Kidney glomerular epithelial cell (primary cell): ENCODE measurements around the gene TYROBP.
A peak's percentile ranks its signal among the peaks of the same experiment; 100 is the strongest.
"Not testable (repeated sequence)": the region's sequence is repeated elsewhere in the genome, so short reads cannot be mapped to it uniquely, and the experiment has no call there.

Experiments
- DNase-seq: peaks from one replicate; lab custom pipeline; 2025; lab: John Stamatoyannopoulos, UW

The TYROBP gene

DNA sequence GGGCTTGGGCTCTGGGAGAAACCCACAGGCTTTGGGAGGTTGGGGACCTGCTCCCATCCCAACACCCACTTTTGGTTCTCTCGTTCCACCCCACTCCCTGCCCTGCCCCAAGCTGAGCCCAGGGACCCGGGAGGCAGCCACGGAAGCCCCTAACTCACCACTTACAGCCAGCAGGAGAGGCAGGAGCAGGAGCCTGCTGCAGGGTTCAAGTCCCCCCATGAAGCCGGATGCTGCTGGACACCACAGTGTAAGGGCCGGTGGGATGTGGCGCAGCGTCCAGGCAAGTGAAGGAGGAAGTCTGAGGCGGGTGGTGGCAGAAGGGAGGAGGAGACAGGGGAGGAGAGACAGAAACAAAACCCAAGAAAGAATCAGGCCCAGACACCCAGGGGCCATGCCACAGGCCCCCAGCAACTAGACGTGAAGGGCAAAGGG lies at the start of gene TYROBP:
TYROBP (minus strand) TSS at position 286 of the 432 bp plus-strand sequence; CDS start at position 219, 67 bp downstream.
- DNase-seq, result no peak

DNA sequence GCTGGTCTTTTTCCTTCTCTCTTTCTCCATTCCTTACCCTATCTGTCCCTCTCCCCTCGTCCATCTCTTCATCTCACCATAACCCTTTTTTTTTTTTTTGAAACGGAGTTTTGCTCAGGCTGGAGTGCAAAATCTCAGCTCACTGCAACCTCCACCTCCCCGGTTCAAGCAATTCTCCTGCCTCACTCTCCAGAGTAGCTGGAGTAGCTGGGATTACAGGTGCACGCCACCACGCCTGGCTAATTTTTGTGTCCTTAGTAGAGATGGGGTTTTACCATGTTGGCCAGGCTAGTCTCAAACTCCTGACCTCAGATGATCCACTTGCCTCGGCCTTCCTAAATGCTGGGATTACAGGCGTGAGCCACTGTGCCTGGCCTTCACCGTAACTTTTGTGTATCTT lies 49.3 kb upstream of the TYROBP start:
- not testable (repeated sequence) for DNase-seq

DNA sequence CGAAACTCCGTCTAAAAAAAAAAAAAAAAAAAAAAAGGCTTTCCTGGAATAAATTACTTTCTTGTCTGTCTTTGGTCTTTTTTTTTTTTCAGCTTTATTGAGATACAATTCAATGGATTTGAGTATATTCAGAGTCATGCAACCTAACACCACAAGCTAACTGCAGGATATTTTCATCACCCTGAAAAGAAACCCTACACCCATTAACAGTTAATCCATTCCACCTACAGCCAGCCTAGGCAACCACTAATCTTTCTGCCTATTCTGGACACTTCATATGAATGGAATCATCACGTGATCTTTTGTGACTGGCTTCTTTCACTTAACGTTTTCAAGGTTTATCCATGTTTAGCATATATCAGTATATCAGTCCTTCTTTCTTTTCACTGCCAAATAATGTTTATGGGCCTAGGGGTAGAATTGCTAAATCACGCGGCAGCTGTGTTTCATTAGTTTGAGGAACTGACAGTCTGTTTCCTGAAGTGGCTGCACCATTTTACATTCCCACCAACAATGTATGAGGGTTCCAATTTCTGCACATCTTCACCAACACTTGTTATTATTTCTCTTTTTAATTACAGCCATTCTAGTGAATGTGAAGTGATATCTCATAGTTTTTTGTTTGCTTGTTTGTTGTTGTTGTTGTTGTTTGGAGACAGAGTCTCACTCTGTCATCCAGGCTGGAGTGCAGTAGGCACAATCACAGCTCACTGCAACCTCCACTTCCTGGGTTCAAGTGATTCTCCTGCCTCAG lies 48.0 kb upstream of the TYROBP start:
- DNase-seq, result no peak

- DNase-seq, result no peak
Measured at GRCh38 chr19:35949131-35949530, 41.0 kb upstream of the TYROBP start.

GRCh38 chr19:35946203-35946602 lies 38.1 kb upstream of the TYROBP start:
- no peak for DNase-seq

GRCh38 chr19:35945121-35945790 lies 37.2 kb upstream of the TYROBP start:
- no peak for DNase-seq

- no peak for DNase-seq
Measured at GRCh38 chr19:35944556-35944955, 36.5 kb upstream of the TYROBP start.

- DNase-seq, result no peak
Measured at GRCh38 chr19:35943321-35944301, 35.5 kb upstream of the TYROBP start.

GRCh38 chr19:35942235-35942634 lies 34.1 kb upstream of the TYROBP start:
- DNase-seq, result no peak

DNA sequence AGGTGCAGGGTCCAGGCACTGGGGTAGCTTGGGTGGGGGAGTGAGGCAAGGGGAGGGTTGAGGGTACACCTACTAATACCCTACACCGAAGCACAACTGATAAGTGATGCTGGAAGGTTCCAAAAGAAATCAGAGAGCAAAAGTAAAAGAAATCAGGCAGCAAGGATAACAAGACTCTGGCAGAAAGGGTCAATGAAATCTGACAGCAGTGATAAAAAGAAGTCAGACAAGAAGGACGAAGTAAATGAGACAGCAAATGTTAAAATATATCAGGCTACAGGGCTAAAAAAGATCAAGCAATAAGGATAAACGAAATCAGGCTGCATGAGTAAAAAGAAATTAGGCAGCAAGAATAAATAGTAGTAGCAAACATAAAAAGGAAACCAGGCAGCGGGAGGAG lies 32.7 kb upstream of the TYROBP start:
- DNase-seq, result no peak

- no peak for DNase-seq
Measured at GRCh38 chr19:35940078-35940775, 32.1 kb upstream of the TYROBP start.

GRCh38 chr19:35939307-35940077 lies 31.4 kb upstream of the TYROBP start:
- DNase-seq, result no peak

DNA sequence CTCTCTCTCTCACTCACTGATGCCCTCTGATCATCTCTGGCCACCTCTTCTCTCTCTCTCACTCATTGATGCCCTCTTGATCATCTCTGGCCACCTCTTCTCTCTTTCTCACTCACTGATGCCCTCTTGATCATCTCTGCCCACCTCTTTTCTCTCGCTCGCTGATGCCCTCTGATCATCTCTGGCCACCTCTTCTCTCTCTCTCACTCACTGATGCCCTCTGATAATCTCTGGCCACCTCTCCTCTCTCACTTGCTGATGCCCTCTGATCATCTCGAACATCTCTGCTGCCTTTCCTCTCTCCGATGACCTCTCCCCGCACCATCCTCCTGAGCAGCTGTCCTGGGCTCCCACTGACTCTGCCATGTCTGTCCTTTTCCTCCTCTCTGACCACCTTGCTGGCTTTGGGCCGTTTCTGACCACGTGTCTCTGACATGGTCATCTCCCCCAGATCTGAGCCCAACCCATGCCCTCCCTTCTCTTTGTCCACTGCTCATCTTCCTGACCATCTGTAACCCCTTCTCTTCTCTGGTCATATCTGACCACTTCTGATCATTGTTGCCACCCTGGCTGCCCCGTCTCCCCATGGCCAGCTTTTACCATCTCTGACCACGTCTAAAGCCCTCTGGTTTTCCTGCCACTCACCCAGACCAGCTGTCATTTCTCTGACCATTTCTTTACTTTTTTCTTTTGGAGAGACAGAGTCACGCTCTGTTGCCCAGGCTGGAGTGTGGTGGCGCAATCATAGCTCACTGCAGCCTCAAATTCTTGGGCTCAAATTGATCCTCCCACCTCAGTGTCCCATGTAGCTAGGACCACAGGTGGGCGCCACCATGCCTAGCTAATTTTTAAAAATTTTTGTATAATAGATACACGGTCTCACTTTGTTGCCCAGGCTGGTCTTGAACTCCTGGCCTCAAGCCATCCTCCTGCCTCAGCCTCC lies 30.5 kb upstream of the TYROBP start:
- DNase-seq, result no peak

DNA sequence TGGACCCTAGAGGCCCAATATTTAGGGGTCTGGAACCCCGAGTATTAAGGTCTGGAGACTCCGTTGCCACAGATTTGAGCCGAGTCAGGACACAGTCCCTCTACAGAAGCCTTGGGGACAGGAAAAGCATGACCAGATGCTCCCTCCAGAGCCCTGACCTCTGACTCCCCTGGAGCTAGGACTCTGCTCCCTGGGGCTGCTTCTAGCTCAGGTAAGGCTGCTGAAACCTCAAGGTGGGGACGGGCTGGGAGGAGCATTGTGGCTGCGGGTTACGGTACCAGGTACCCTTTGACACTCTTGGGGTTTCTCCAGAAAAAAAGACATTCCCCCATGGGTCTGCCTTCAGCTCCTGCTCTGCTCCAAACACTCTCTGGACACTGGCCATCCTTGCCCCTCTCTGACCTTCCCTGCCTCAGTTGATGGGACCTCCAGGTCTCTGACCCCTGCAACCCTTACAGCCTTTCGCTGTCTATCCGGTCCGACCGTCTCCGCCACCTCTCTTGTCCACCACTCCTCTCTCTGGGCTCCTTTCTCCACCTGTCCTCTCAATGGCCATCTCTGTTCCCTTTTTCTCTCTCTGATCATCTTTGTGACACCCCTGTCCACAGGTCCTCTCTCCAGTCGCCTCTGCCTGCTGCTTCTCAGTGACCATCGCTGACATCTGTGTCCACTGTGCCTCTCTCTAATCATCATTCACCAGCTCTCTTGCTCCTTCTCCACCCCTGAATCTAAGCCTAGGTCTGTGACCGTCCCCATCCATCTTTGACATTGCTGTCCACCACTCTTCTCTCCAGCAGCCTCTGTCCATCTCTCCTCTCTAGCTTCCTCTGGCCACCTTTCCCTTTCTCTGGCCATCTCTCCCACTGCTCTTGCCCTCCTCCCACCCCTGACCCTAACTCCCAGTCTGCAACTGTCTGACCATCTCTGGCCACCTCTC lies 29.5 kb upstream of the TYROBP start:
- no peak for DNase-seq

GRCh38 chr19:35936738-35937268 lies 28.7 kb upstream of the TYROBP start:
- DNase-seq, result no peak

DNA sequence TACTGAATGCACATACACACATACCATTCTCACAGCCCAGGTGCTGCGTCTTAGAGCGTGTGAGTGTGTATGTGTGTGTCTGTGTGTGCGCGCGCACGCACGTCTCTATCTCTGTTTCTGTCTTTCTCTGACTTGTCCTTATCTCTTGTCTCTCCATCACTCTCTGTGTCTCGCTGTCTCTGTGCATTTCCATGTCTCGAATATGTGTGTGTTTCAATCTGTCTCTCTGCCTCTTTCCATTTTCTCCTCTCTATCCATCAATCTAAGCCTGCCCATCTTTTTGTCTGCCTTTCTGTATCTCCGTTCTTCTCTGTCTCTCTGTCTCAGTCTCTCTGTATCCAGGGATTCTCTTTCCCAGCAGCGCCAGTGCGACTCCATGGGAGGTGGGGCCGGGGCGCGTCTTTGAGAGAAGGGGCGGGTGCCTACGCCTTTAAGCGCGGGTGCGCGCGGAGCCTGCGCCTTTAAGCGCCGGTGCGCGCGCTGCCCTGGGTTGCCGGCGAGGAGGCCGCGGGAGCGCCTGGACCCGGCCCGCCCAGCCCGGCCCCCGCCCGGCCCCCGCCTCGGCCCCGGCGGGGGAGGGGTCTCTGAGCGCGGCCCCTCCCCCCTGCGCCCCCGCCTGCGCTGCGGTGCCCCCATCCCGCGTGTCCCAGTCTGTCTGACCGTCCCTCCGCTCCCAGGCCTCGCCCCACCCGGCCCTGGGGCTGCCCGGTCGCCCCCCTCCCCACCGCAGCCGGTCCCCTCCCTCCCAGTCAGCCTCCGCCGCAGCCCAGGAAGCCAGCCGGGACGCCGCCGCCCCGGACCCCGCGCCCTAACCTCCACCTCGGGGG lies 28.0 kb upstream of the TYROBP start, which contains the start of gene LRFN3:
LRFN3 (plus strand) TSS at position 464 of the 827 bp plus-strand sequence. CDS start 3,052 bp downstream, outside the sequence.
- peak; percentile 17 for DNase-seq

- no peak for DNase-seq
Measured at GRCh38 chr19:35932291-35932936, 24.3 kb upstream of the TYROBP start.
